Neural progenitor cell (in vitro differentiated cells): ENCODE results near the gene ABCC1. TPM values are rescaled to one million over a fixed set of nuclear protein-coding genes. Genes with fewer than 3 reads are reported as not detected.
A peak's percentile ranks its signal among the peaks of the same experiment; 100 is the strongest.

Experiments used
- DNase-seq: peaks from one replicate; pipeline ENCODE4 v3.0.0-alpha.2; 2016; ENCODE audit warnings: low spot score
- H2AFZ ChIP-seq: fragments of 200-600 bp; sonication (generic); replicated peaks from 2 replicates; pipeline ENCODE4 v1.6.1; 2016; ENCODE audit warnings: antibody characterized with exemption
- H3F3A ChIP-seq: fragments of 200-600 bp; sonication (generic); 2 replicates; pipeline ENCODE4 v1.6.1; 2016; ENCODE audit warnings: antibody characterized with exemption, low read depth
- H3K27ac ChIP-seq: fragments of 200-600 bp; sonication (generic); 2 replicates; pipeline ENCODE4 v1.5.1; 2016; ENCODE audit warnings: mild to moderate bottlenecking
- H3K27me3 ChIP-seq: fragments of 200-600 bp; sonication (generic); 2 replicates; pipeline ENCODE4 v1.6.1; 2016; ENCODE audit warnings: mild to moderate bottlenecking, moderate library complexity
- H3K36me3 ChIP-seq: fragments of 200-600 bp; sonication (generic); 2 replicates; pipeline ENCODE4 v1.5.1; 2016
- H3K4me1 ChIP-seq: fragments of 200-600 bp; sonication (generic); 2 replicates; pipeline ENCODE4 v1.6.1; 2016; ENCODE audit warnings: mixed run types
- H3K4me2 ChIP-seq: fragments of 200-600 bp; sonication (generic); 2 replicates; pipeline ENCODE4 v1.6.1; 2016
- H3K4me3 ChIP-seq: fragments of 200-600 bp; sonication (generic); 2 replicates; pipeline ENCODE4 v1.5.1; 2016
- H3K79me2 ChIP-seq: fragments of 200-600 bp; sonication (generic); 2 replicates; pipeline ENCODE4 v1.6.1; 2016; ENCODE audit warnings: low read depth
- H3K9ac ChIP-seq: fragments of 200-600 bp; sonication (generic); 2 replicates; pipeline ENCODE4 v1.6.1; 2016
- H3K9me3 ChIP-seq: fragments of 200-600 bp; sonication (generic); 2 replicates; pipeline ENCODE4 v1.5.1; 2016; ENCODE audit warnings: low read depth
- H4K20me1 ChIP-seq: fragments of 200-600 bp; sonication (generic); 2 replicates; pipeline ENCODE4 v1.6.1; 2016; ENCODE audit warnings: low read depth
- H3K27ac Mint-ChIP-seq: 3 replicates; pipeline ENCODE4 v1.8.0; 2021; ENCODE audit warnings: mixed read lengths
- H3K27me3 Mint-ChIP-seq: 2 replicates; pipeline ENCODE4 v1.8.0; 2022; ENCODE audit warnings: low read depth, mild to moderate bottlenecking, inconsistent platforms, moderate library complexity, mixed read lengths; ENCODE audit not compliant: insufficient read depth
- H3K36me3 Mint-ChIP-seq: 3 replicates; pipeline ENCODE4 v1.8.0; 2021; ENCODE audit warnings: mixed read lengths
- H3K4me1 Mint-ChIP-seq: 3 replicates; pipeline ENCODE4 v1.8.0; 2021; ENCODE audit warnings: mixed read lengths
- H3K4me3 Mint-ChIP-seq: 3 replicates; pipeline ENCODE4 v1.8.0; 2021; ENCODE audit warnings: mild to moderate bottlenecking, moderate library complexity, mixed read lengths
- H3K9me3 Mint-ChIP-seq: 3 replicates; pipeline ENCODE4 v1.8.0; 2020; ENCODE audit warnings: mixed read lengths
- CTCF ChIP-seq: fragments of 200-600 bp; sonication (generic); IDR thresholded peaks from 2 replicates; pipeline ENCODE4 v1.5.1; 2017; ENCODE audit warnings: antibody characterized with exemption, mild to moderate bottlenecking
- EZH2 ChIP-seq: fragments of 200-600 bp; sonication (generic); IDR thresholded peaks from 2 replicates; pipeline ENCODE4 v1.6.1; 2017; ENCODE audit warnings: antibody characterized with exemption, mild to moderate bottlenecking, moderate library complexity
- EZH2phosphoT487 ChIP-seq: fragments of 200-600 bp; sonication (generic); IDR thresholded peaks from 2 replicates; pipeline ENCODE4 v1.6.1; 2017; ENCODE audit warnings: antibody characterized with exemption
- total RNA-seq: library from RNA; depleted of rRNA; stranded (reverse); fragments of >200 nt; gene quantifications from 2 replicates; pipeline ENCODE4 v1.2.3, GENCODE V29; 2015; ENCODE audit warnings: low replicate concordance

Gene ABCC1
- total RNA-seq, 1 donor from 2014 or later, result 17.5 TPM

DNA sequence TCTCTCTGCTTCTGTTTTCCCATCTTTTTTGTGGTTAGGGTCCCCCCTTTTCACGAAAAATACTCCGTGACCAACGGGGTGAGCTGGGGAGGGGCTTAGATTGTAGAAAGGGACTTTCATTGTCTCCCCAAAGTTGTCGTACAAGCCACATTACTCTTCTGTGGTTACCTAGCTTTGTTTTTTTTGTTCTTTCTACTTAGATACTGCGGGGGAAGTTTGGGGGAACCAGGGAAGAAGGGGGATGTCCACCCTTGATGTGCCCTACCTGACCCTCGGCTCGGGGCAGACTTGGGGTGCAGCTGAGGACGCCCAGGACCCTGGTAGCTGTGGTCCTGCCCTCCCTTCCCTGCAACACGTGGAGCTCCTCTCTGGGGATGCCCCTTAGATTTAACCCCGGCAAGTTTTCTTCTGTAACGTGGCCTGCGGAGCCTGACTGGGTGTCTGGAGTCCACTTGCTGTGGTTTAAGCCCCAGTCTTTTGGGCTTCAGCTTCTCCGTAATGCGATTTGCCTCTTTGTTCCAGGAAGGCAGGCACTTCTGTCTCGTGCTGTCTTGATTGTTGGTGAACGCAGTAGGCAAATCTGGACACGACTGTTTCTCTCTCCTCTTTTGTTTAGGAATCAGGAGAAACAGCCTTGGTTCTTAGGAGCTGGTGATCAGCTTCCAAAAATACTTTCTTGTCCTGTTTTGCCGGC, 892 bp downstream of the ABCC1 start:
- H3K27ac Mint-ChIP-seq, result peak overlapping the region; percentile 87
- peak overlapping the region; percentile 99 for H3K4me3 ChIP-seq
- H3K27ac ChIP-seq, result peak overlapping the region; percentile 46
- no peaks in the 10 kb centered on the region for H3K36me3 ChIP-seq
- H4K20me1 ChIP-seq, result peaks cover 48% of the 10 kb centered on the region
- peak overlapping the region; percentile 98 for H3K4me3 Mint-ChIP-seq
- no peaks in the 10 kb centered on the region for H3K9me3 ChIP-seq
- peaks cover 57% of the 10 kb centered on the region for H3K79me2 ChIP-seq
- peaks cover 16% of the 10 kb centered on the region for H3K27me3 ChIP-seq
- H3K27me3 Mint-ChIP-seq, result peaks cover 16% of the 10 kb centered on the region
- H2AFZ ChIP-seq, result peak overlapping the region; percentile 75
- peak overlapping the region; percentile 62 for H3K9ac ChIP-seq
- peaks cover 11% of the 10 kb centered on the region for H3F3A ChIP-seq
- H3K36me3 Mint-ChIP-seq, result peaks cover 3% of the 10 kb centered on the region
- peaks cover 10% of the 10 kb centered on the region for H3K4me1 ChIP-seq
- peaks cover 30% of the 10 kb centered on the region for H3K4me1 Mint-ChIP-seq
- H3K4me2 ChIP-seq, result peak overlapping the region; percentile 86
- no peaks in the 10 kb centered on the region for H3K9me3 Mint-ChIP-seq
- TF ChIP-seq CTCF (no peak), EZH2 (no peak), EZH2phosphoT487 (no peak)
- DNase-seq, result peak; percentile 87

GRCh38 chr16:15950869-15951268, 1.5 kb downstream of the ABCC1 start:
- H3K27ac ChIP-seq, result peak overlapping the region; percentile 46
- H3K9ac ChIP-seq, result peak overlapping the region; percentile 62
- no peaks in the 10 kb centered on the region for H3K9me3 ChIP-seq
- TF ChIP-seq EZH2phosphoT487 (no peak), EZH2 (no peak), CTCF (no peak)
- Mint-ChIP-seq H3K27me3 (peaks cover 15% of the 10 kb centered on the region), H3K27ac (peak overlapping the region; percentile 25), H3K4me1 (peaks cover 30% of the 10 kb centered on the region), H3K36me3 (peaks cover 3% of the 10 kb centered on the region), H3K4me3 (peak overlapping the region; percentile 98), H3K9me3 (no peaks in the 10 kb centered on the region)
- no peaks in the 10 kb centered on the region for H3K36me3 ChIP-seq
- peaks cover 62% of the 10 kb centered on the region for H3K79me2 ChIP-seq
- peak overlapping the region; percentile 86 for H3K4me2 ChIP-seq
- H3F3A ChIP-seq, result peaks cover 11% of the 10 kb centered on the region
- DNase-seq, result no peak
- peak overlapping the region; percentile 41 for H2AFZ ChIP-seq
- peaks cover 53% of the 10 kb centered on the region for H4K20me1 ChIP-seq
- H3K4me1 ChIP-seq, result peaks cover 10% of the 10 kb centered on the region
- peak overlapping the region; percentile 99 for H3K4me3 ChIP-seq
- peaks cover 16% of the 10 kb centered on the region for H3K27me3 ChIP-seq

DNA sequence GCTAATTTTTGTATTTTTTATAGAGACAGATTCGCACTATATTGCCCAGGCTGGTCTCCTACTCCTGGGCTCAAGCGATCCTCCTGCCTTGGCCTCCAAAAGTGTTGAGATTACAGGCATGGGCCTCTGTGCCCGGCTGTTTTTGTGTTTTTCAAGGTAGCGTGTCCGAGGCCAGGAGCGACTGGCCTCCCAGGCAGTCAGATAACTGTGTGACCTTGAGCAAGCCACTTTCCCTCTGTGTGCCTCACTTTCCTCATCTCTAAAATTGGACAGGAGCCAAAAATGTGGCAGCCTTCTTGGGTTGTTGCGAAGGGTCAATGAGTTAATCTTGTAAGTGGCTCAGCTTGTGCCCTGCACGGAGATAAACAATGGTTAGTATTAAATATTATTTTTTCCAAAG, 2.4 kb downstream of the ABCC1 start:
- Histone ChIP-seq H3K27ac (no peak overlapping the region), H3K27me3 (peaks cover 16% of the 10 kb centered on the region), H3K9ac (no peak overlapping the region), H3K9me3 (no peaks in the 10 kb centered on the region), H3K4me3 (no peak overlapping the region), H3K79me2 (peaks cover 72% of the 10 kb centered on the region), H3F3A (peaks cover 11% of the 10 kb centered on the region), H3K36me3 (no peaks in the 10 kb centered on the region), H3K4me1 (peaks cover 10% of the 10 kb centered on the region), H3K4me2 (no peak overlapping the region), H4K20me1 (peaks cover 62% of the 10 kb centered on the region), H2AFZ (no peak overlapping the region)
- DNase-seq, result no peak
- peaks cover 30% of the 10 kb centered on the region for H3K4me1 Mint-ChIP-seq
- no peak overlapping the region for H3K4me3 Mint-ChIP-seq
- no peak for TF ChIP-seq EZH2phosphoT487
- TF ChIP-seq EZH2, result no peak
- TF ChIP-seq CTCF, result no peak
- peaks cover 15% of the 10 kb centered on the region for H3K27me3 Mint-ChIP-seq
- H3K36me3 Mint-ChIP-seq, result peaks cover 6% of the 10 kb centered on the region
- no peak overlapping the region for H3K27ac Mint-ChIP-seq
- H3K9me3 Mint-ChIP-seq, result no peaks in the 10 kb centered on the region
